NOMO-1 (cell line): ENCODE measurements around the gene WDR93.

Source experiments
- DNase-seq, 2 experiments: peaks; one replicate each; lab custom pipeline; 2025; ENCODE audit not compliant: unreplicated experiment in 2 of 2; lab: John Stamatoyannopoulos, UW

Gene WDR93

DNA sequence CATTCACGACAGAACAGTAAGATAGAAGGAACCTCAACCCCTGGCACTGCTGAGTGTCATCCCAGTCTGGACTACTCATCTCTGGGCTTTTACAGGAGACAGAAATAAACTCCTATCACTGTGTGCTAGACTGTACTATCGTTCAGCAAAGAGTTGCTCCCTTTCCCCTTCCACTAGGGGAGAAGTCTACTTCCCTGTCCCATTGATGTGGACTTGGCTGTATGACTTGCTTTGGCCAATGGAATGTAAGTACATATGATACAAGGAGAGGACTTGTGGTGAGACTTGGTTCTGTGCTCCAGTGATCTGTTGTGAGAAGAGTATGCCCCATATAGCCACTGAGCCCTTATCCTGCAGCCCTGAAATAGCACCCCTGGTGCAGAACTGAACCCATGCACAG lies 30.1 kb upstream of the WDR93 start:
- no peak for DNase-seq

DNA sequence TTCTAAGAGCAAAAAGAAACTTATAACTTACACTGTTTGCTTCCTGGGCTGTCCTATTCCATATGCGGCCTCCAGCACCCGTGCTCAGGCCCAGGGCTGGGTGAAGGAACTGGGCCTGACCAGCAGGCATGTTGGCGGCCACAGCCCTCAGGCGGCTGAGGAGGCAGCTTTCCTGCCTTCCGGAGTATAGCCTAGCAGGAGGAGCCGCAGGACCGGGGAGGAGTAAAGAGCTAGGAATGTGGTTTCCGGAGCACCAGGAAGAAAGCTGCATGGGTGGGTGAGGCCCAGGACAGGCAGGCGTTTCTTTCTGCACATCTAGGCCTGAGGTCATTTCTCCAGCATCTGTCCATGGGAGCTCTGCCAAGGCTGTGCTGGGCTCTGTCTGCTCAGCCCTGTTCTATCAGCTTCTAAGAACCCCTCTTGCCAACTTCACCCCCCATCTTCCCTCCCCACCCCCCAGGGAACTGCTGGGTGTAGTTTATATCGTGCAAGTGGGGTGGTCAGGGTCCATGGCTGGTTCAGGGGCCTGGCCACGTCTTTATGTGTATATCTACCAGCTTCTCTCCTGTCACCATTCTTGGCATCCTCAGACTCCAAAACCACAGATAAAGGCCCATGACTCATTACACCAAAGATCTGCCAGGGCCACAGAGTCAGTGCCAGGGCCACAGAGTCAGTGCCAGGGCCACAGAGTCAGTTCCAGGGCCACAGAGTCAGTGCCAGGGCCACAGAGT lies 27.6 kb upstream of the WDR93 start:
- no peak for DNase-seq

DNA sequence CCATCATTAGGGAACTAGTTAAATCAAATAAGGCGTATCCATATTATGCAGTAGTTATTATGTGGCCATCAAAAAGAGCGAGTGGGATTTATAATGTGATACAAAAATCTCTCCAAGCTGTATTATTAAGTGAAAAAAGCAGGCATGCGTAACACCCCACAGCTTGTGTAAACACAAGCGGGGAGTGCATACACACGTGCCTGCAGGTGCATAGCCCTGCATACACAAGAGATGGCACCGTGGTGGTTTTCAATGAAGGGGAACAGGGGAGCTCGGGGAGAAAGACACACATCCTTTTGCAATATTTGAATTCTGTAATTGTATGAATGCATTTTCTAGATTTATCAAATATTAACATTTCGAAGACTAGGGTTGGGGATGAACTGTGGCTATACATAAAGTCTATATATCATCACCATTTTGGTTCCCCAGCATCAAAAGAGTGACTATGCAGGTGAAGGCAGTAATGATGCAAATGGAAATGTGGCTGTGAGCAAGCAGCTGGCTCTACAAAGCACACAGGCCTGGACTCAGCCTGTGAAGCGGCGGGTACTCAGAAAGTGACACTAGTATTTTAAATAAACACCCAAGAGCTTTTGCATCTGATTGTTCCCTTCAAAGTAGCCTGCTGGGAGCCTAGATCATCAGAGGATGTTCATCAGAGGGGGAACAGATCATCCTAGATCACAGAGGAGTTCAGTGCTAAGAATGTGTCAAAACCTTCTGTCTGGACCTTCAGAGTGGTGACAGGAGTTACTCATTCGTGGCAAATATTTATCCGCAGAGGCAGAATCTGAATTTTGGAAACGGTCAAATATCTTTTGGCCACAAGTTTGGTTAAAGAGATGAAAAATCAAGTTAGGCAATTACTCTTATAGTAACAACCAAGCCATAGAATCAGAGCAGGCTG lies 25.9 kb upstream of the WDR93 start:
- DNase-seq = no peak

DNA sequence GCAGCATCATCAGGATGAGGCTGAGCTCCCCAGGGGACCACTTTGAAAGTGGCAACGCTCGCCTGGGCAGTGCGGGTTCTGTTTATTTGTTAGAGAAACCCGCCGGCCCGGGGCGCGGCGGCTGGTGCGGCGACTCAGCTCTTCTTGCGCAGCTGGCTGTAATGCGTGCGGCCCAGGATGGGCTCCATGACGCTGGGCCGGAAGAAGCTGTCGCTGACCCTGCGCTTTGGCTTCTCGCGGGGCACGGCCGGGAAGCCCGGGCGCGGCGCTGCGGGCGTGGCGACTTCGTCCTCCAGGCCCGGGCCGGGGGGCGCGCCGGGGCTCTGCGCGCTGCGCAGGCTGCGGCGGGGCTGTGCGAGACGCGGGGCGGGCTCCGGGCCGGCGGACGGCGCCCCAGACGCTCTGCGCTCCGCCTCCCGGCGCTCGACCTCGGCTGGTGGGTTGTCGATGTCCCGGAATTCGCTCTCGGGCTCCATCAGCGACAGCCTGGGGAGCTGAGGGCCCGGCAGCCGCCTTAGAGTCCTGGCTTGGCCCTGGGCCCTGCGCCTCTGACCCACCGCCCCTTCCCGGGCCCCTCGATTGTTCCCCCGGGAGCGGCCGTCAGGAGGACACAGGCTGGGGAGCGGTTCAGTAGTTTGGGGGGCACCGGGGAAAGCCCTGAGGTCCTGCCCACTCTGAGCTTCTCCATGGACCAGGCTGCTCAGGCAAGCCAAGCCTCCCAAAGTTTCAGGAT lies 25.0 kb upstream of the WDR93 start:
- DNase-seq = peak; percentile 9 to 43

DNA sequence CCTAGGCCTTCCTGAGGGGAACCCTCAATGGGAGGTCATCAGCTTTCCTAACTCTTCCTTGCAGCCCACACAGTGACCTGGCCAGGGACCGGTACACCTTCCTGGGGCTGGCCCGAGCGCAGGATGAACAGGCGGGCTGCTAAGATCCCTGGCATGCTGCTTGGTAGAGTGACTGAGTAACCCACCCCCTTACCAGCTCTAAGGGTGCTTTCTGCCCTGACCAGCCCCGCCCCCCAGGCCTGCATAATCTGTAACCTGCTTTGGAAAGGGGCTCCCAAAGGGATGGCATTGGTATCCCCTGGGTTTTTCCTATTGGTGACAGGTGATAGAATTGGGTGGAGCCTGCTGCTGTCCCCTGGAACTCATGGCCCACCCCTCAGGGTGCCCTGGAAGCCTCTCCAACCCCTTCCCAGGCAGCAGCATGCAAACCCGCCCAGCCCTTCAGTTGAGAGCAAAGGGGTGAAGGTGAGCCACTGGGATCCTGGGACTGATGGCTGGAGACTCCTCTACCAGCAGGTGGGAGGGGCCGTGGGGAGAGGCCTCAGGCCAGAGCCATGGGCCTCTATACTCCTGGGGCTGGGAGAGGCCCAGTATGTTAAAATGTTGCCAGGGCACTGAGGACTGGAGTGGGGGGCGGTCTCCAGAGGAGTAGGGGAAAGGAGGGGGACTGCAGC lies 24.3 kb upstream of the WDR93 start:
- no peak for DNase-seq

DNA sequence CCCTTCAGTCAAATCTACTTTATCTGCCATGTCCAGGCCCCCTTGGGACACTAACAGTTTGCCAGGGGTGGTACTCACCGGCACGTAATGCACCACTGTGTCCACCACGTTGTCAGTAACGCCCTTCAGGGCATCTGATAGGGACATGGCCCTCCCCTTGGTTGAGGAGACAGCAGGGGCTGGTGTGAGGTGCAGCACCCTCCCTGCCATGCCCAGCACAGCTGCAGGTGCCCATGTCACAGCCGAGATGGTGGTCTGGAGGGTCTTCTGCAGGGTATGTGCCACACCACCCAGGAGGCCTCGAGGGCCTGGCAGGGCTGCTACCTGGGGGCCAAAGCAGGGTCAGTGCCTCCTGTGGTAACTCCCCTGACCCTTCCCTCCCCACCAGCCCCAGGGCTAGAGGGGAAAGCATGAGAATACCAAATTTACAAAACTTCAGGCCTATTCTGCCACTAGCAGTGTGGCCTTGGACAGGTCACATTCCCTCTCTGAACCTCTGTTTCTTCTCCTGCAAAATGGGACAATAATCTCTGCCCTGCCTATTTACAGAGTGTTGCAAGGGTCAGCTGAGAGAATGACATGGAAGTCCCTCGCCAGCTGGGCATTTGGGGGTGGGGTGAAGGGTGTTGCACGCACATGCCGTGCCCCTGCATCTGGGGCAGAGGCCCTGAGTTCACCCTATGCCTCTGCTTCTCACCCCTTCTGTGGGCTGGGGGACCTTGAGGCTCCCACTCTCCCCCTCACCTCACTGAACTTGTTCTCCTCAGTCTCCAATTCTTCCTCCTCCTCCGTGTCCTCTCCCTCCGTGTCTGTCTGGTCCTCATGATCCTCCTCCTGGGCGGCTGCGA lies 23.5 kb upstream of the WDR93 start:
- no peak for DNase-seq

DNA sequence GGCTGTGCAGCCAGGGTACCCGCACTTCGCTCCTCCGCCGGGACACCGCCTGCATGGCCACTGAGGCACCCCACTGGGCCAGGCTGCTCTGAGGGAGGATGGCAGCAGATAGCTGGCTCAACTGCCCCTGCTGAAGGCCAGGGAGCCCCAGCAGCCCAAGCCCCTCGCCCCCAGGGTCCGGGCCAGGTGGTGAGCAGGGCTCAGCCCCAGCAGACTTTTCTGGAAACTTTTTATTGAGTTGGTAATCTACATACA lies 23.0 kb upstream of the WDR93 start:
- no peak for DNase-seq

DNA sequence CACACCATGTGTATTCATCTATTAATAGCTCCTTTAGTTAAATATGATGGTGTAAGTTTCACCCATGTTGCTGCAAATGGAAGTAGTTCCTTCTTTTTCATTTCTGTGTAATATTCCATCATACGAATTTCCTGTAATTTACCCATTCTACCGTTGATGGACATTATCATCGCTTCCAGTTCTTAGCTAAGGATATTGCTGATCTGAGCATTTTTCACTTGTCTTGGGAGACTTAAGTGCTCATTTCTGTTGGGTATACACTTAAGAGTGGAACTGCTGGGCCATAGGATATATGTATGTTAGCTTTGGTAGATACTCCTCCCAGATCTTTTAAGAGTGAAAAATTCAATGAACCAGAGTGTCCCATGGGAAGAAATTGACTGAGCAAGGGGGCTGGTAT lies 22.4 kb upstream of the WDR93 start:
- no peak for DNase-seq

DNA sequence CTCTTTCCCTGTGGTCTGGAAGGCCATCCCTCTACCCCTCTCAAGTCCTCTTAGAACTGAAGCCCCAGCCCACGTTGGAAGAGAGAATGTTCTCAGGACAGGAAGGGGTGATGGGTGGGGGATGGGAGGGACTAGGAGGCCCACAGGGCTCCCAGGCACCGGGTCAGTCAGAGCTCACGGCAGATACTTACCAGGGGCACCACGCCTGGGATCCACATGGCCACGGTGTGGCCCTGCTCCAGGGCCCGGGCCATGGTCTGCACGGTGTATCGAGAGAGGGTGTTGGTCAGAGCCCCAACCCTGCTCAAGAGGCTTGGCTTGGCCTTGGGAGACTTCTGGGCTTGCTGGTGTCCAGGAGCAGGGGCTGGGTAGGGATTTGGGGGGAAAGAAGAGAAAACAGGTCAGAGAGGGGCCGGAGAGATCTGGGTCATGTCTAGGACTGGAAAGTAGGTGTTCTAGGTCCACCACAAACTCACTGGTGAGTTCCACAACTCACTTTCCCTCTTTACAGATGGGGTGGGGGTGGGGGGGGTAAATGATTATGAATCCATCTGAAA lies 21.2 kb upstream of the WDR93 start:
- no peak for DNase-seq

DNA sequence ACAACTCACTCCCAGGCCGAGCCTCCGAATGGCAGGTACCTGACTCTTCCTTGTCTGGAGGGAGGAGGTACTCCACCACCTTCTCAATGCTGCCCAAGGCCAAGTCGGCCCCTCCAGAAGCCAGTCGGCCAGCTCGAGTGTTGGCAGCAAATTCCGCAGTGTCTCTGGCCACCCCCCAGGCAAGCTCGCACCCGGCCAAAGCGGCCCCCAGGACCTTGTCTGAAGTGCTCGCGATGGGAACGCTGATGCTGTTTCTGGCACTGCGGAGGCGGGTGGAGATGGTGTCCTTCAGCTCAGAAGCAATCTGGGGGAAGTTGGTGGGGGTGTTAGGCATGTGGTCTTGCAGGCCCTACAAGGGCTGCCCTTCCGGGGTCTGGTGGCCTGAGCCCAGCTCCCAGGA lies 20.7 kb upstream of the WDR93 start:
- DNase-seq = no peak

DNA sequence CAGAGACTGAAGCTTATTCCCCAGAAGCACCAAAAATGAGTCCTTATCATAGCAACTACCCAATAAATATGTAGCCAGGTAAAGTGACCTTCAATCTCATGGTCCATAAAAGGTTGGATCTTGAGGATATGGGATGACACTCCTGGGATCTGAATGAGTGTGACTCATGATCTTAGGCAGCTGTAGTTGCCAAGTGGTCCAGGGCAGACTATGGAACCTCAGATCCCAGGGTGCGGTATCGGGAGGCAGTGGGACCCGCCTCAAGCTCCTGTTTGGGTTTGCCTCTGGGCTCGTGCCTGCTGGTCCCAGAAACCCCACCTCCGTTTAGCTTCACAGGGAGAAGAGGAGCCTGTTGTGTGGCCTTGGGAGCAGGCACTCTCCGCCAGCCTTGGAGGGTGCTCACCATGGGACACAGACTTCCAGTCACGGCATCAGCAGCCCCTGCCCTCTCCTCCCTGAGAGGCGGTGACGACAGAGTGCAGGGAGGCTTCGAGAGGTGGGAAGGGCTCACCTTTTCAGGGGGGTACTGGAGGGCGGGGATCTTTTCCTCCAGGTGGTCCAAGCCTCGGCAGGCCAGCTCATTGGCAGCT lies 19.5 kb upstream of the WDR93 start:
- DNase-seq = no peak

DNA sequence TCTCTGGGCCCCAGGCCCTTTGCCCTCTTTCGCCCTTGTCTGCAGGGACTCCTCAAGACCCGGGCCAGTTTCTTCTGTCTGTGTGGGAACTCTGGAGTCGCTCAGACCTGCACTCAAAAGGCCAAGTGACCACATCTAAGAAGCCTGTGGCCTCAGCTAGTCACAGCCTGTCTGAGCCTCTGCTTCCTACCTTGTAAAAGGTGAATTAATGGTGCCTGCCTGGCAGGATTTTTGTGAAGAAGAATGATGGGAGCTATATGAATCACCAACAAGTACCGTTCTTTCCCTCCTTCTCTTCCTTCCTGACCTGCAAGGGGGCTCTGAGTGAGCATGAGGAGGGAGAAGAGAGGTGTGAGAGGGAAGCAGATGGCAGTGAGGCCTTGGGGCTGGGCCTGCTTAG lies 18.9 kb upstream of the WDR93 start:
- no peak for DNase-seq

DNA sequence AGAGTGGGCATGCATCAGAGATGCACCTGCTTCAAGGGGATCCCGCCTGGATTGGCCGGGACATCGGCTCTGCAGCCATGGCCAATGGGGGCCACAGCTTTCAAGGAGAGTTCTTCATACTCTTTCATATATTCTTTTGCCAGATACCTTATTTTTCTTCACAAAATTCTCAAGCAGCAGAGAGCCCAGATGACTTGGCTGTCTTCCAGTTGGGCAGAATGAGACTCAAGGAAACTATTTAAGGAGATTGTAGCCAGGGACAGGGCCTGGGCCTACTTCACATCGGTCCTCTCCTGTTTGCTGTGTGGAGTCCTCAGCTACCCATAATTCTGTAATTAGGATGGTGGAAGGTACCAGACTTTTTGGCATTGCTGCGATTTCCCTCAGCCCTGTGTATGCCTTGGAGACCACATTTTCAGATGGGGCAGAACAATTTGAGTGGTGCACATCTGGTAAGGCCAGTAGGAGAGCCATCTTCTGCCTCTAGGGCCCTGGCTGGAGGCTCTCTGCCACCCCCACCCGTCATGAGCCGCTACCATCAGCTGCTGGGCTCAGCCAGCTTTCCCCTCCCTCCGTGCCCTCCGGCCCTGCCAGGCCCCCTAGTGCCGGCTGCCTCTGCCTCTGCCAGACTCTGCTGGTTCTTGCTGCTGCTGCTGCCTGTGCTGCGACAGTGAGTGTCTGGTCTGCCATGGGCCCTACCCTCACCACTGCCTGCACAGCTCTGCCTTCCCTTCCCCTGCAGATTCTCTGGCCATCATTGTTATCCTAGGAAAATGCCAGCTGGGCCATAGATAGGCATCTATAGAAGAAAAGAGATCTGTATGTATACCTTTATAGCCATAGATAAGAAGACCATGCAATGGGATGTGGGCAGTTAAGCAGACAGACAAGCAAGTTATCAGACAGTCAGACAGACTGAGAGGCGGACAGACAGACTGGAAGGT lies 18.1 kb upstream of the WDR93 start:
- no peak for DNase-seq

DNA sequence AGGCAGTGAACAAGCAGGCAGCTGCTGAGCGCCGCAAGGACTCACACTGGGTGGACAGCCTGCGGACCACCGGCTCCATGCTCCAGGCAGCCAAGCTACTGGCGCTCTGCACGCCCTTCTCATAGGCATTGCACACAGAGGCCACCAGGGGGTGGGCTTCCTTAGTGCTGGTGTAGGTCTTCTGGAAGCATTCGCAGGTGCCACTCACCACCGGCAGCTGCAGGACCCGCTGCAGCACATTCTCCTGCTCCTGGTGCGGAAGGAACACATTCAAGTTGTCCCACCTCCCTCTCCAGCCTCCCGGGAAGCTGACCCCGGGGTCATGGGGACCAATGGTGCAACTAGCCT lies 17.5 kb upstream of the WDR93 start:
- peak; percentile 4 to 13 for DNase-seq

DNA sequence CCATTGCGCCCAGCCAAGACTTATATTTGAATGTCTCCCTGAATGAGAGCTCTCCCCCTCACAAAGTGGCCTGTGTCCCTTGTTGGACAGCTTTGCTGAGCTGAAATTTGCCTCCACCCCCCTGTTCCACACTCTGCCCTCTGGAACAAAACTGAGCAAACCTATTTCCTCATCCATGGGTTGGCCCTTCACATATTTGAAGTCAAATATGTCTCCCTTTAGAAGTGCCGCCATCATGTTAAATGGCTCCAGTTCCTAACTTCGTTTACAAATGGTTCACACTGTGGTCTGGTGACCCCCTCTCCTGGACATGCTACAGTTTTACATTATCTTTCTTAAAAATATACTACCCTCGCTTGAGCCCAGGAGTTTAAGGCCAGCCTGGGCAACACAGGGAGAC lies 16.1 kb upstream of the WDR93 start:
- no peak for DNase-seq

DNA sequence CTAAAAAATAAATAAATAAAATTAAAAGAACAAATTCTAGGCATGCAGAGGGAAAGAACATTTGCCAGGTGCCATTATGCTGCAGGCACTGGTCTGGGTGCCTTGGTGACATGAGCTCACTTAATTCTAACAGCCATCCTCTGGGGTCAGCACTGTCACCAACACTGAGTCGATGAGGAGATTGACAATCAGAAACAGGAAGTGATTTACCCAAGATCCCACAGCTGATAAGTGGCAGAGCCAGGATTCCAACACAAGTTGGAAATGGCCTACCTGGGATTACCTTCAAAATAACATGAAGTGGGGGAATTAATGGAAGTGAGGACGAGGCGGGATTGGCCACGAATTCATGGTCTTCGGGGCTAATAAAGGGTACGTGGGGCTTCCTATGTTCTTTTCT lies 15.0 kb upstream of the WDR93 start:
- peak in 1 of 2 experiments; percentile 11 for DNase-seq

DNA sequence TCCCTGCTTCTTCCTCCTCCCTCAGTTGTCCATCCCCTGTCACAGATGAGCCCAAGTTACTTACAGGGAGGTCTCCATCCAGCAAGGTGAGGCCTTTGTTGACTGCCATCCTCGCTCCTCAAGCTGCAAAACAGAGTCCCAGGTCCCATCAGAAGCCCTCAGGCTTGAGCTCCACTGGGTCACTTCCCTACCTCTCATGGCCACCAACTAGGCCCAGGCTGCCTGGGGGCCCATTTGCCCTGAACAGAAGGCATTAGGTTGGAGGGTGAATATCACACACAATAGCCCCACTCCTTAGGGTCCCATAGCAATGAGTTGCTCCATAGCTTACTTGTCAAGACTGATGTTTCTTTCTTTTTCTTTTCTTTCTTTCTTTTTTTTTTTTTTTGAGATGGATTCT lies 13.2 kb upstream of the WDR93 start:
- no peak for DNase-seq

DNA sequence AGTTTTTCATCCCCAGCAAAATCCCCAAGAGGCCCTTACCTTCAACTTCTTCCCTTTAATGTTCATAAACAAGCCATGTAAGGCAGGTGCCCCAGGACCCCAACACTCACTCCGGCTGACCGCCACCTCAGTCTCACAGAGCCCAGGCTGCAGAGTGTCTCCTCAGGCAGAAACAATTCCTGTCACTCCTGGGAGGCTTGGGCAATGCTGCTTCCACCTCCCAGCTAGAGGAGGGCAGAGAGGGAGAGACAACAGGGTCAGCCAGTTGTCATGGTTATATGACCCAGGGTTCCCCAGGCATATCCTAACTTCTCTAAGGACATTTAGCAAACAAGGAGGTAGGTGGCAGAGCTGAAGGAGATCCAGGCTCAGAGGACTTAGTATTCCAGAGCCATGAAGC lies 11.4 kb upstream of the WDR93 start, which contains the start of gene PLIN1:
PLIN1 (minus strand) TSS at position 156 of the 400 bp plus-strand sequence. CDS start 1,878 bp downstream, outside the sequence.
- no peak for DNase-seq
